ENCODE data around the gene CEND1. TPM values are rescaled to one million over a fixed set of nuclear protein-coding genes. Genes with fewer than 3 reads are reported as not detected.

The CEND1 gene
- total RNA-seq, 1 donor from 2014 or later: not detected

- H3K36me3 ChIP-seq: peaks cover 19% of the 10 kb centered on the region
- peak within 1 kb of the TSS; percentile 95 for H3K27ac ChIP-seq
- DNase-seq (peak; percentile 83), ATAC-seq (peak; percentile 22)
- intact Hi-C loops (cut with DNase I): no loop called here
- no peaks in the 10 kb centered on the region for H3K9me3 ChIP-seq
- TF ChIP-seq CTCF (IDR thresholded peaks at IDR 0.05): no peak
- no peaks in the 10 kb centered on the region for H3K27me3 ChIP-seq
- H3K4me1 ChIP-seq: peaks cover 23% of the 10 kb centered on the region
- peak within 1 kb of the TSS; percentile 91 for H3K4me3 ChIP-seq
Measured at GRCh38 chr11:818396-819128, 28.7 kb upstream of the CEND1 start, which contains the start of gene PNPLA2. Gene PNPLA2 (plus strand): TSS chr11:818914. CDS start chr11:819719, 805 bp downstream.

- Histone ChIP-seq H3K27me3 (no peaks in the 10 kb centered on the region), H3K36me3 (peaks cover 27% of the 10 kb centered on the region), H3K27ac (no peak overlapping the region), H3K9me3 (no peaks in the 10 kb centered on the region), H3K4me3 (no peak overlapping the region), H3K4me1 (peaks cover 15% of the 10 kb centered on the region)
- TF ChIP-seq CTCF (IDR thresholded peaks at IDR 0.05): no peak
- intact Hi-C loops (cut with DNase I): no loop called here
- ATAC-seq: no peak
- no peak for DNase-seq
Measured at GRCh38 chr11:816433-816779, 26.5 kb upstream of the CEND1 start.

- no peak for ATAC-seq
- no peak overlapping the region for H3K27ac ChIP-seq
- H3K36me3 ChIP-seq: peaks cover 32% of the 10 kb centered on the region
- H3K27me3 ChIP-seq: no peaks in the 10 kb centered on the region
- H3K4me1 ChIP-seq: peaks cover 15% of the 10 kb centered on the region
- no peak for DNase-seq
- no peaks in the 10 kb centered on the region for H3K9me3 ChIP-seq
- no peak overlapping the region for H3K4me3 ChIP-seq
- no peak for TF ChIP-seq CTCF (IDR thresholded peaks at IDR 0.05)
- intact Hi-C loops (cut with DNase I): no loop called here
Measured at GRCh38 chr11:815675-816432, 26.0 kb upstream of the CEND1 start.

GRCh38 chr11:813456-814096 is 23.7 kb upstream of the CEND1 start:
- TF ChIP-seq CTCF (IDR thresholded peaks at IDR 0.05): no peak
- no peaks in the 10 kb centered on the region for H3K27me3 ChIP-seq
- ATAC-seq: no peak
- no peak overlapping the region for H3K4me3 ChIP-seq
- H3K4me1 ChIP-seq: peaks cover 17% of the 10 kb centered on the region
- DNase-seq: no peak
- H3K9me3 ChIP-seq: no peaks in the 10 kb centered on the region
- peaks cover 32% of the 10 kb centered on the region for H3K36me3 ChIP-seq
- no peak overlapping the region for H3K27ac ChIP-seq
- intact Hi-C loops (cut with DNase I): no loop called here

GRCh38 chr11:813072-813455 is 23.2 kb upstream of the CEND1 start:
- H3K4me1 ChIP-seq: peaks cover 22% of the 10 kb centered on the region
- no peaks in the 10 kb centered on the region for H3K9me3 ChIP-seq
- peaks cover 32% of the 10 kb centered on the region for H3K36me3 ChIP-seq
- no peak overlapping the region for H3K4me3 ChIP-seq
- no peaks in the 10 kb centered on the region for H3K27me3 ChIP-seq
- no peak for TF ChIP-seq CTCF (IDR thresholded peaks at IDR 0.05)
- no peak for DNase-seq
- no peak overlapping the region for H3K27ac ChIP-seq
- no peak for ATAC-seq
- intact Hi-C loops (cut with DNase I): no loop called here
